GM10847 (cell line): ENCODE measurements around the gene PSEN1.

Experiments
- POLR2A ChIP-seq: IDR thresholded peaks from 2 replicates; pipeline ENCODE4 v1.6.1; 2011; ENCODE audit not compliant: insufficient read length; ENCODE audit errors: extremely low read depth

Gene PSEN1

GRCh38 chr14:73145371-73145770 is 9.1 kb downstream of the PSEN1 start:
- TF ChIP-seq POLR2A, result no peak

GRCh38 chr14:73146111-73146510 is 9.8 kb downstream of the PSEN1 start:
- no peak for TF ChIP-seq POLR2A

- no peak for TF ChIP-seq POLR2A
Measured at GRCh38 chr14:73149753-73150152, 13.4 kb downstream of the PSEN1 start.

- TF ChIP-seq POLR2A, result no peak
Measured at GRCh38 chr14:73153272-73153671, 17.0 kb downstream of the PSEN1 start.

- TF ChIP-seq POLR2A, result no peak
Measured at GRCh38 chr14:73162251-73162650, 25.9 kb downstream of the PSEN1 start.

GRCh38 chr14:73166399-73166798 is 30.1 kb downstream of the PSEN1 start:
- TF ChIP-seq POLR2A, result no peak

GRCh38 chr14:73167727-73168126 is 31.4 kb downstream of the PSEN1 start:
- no peak for TF ChIP-seq POLR2A

GRCh38 chr14:73168274-73168673 is 32.0 kb downstream of the PSEN1 start:
- no peak for TF ChIP-seq POLR2A

GRCh38 chr14:73168691-73169090 is 32.4 kb downstream of the PSEN1 start:
- no peak for TF ChIP-seq POLR2A

- TF ChIP-seq POLR2A, result no peak
Measured at GRCh38 chr14:73170686-73171085, 34.4 kb downstream of the PSEN1 start.

- no peak for TF ChIP-seq POLR2A
Measured at GRCh38 chr14:73172500-73172899, 36.2 kb downstream of the PSEN1 start.

- no peak for TF ChIP-seq POLR2A
Measured at GRCh38 chr14:73173092-73173735, 36.9 kb downstream of the PSEN1 start.

- TF ChIP-seq POLR2A, result no peak
Measured at GRCh38 chr14:73176685-73177084, 40.4 kb downstream of the PSEN1 start.

GRCh38 chr14:73180385-73180805 is 44.1 kb downstream of the PSEN1 start:
- no peak for TF ChIP-seq POLR2A

GRCh38 chr14:73188501-73188911 is 52.2 kb downstream of the PSEN1 start:
- no peak for TF ChIP-seq POLR2A

GRCh38 chr14:73189651-73190050 is 53.3 kb downstream of the PSEN1 start:
- TF ChIP-seq POLR2A, result no peak

- TF ChIP-seq POLR2A, result no peak
Measured at GRCh38 chr14:73191441-73191840, 55.1 kb downstream of the PSEN1 start.

- TF ChIP-seq POLR2A, result no peak
Measured at GRCh38 chr14:73198253-73198652, 61.9 kb downstream of the PSEN1 start.

- TF ChIP-seq POLR2A, result no peak
Measured at GRCh38 chr14:73203527-73203926, 67.2 kb downstream of the PSEN1 start.
